C1 segment of cervical spinal cord (tissue), 14 donors: ENCODE data around the gene KNOP1.
A peak's percentile ranks its signal among the peaks of the same experiment; 100 is the strongest.

ENCODE experiments used
- DNase-seq, 14 donors: peaks; one replicate each; lab custom pipeline; 2025; lab: John Stamatoyannopoulos, UW

KNOP1 gene

GRCh38 chr16:19707569-19708295, 10.3 kb downstream of the KNOP1 start:
- DNase-seq: no peak

- no peak for DNase-seq
These were observed 11.2 kb downstream of the KNOP1 start for GRCh38 chr16:19706846-19707245.

- no peak for DNase-seq
These were observed 12.2 kb downstream of the KNOP1 start for GRCh38 chr16:19705843-19706242.

- no peak for DNase-seq
These were observed 12.9 kb downstream of the KNOP1 start for GRCh38 chr16:19705146-19705501.

- no peak for DNase-seq
These were observed 13.5 kb downstream of the KNOP1 start for GRCh38 chr16:19704321-19705145.

- no peak for DNase-seq
These were observed 14.7 kb downstream of the KNOP1 start for GRCh38 chr16:19703172-19703889.

GRCh38 chr16:19701091-19701490, 16.9 kb downstream of the KNOP1 start:
- no peak for DNase-seq

GRCh38 chr16:19700319-19700781, 17.7 kb downstream of the KNOP1 start:
- peak in 2 of 14 donors; percentile 4 to 30 for DNase-seq

- DNase-seq: no peak
These were observed 18.6 kb downstream of the KNOP1 start for GRCh38 chr16:19699472-19699871.

GRCh38 chr16:19698480-19699465, 19.3 kb downstream of the KNOP1 start:
- DNase-seq: no peak

GRCh38 chr16:19697756-19698318, 20.2 kb downstream of the KNOP1 start:
- no peak for DNase-seq

GRCh38 chr16:19696961-19697360, 21.1 kb downstream of the KNOP1 start:
- peak in 7 of 14 donors; percentile 17 to 47 (median 25) for DNase-seq

- DNase-seq: peak in 8 of 14 donors; percentile 4 to 47 (median 20)
These were observed 21.7 kb downstream of the KNOP1 start for GRCh38 chr16:19696328-19696727.

GRCh38 chr16:19694989-19695388, 23.0 kb downstream of the KNOP1 start:
- DNase-seq: no peak

GRCh38 chr16:19691161-19691711, 26.8 kb downstream of the KNOP1 start:
- DNase-seq: peak in 12 of 14 donors; percentile 8 to 77 (median 42)

- no peak for DNase-seq
These were observed 27.8 kb downstream of the KNOP1 start for GRCh38 chr16:19690196-19690595.

- DNase-seq: no peak
These were observed 28.7 kb downstream of the KNOP1 start for GRCh38 chr16:19689342-19689741.

- no peak for DNase-seq
These were observed 29.5 kb downstream of the KNOP1 start for GRCh38 chr16:19688396-19689024.

GRCh38 chr16:19687279-19687678, 30.7 kb downstream of the KNOP1 start:
- DNase-seq: no peak

- DNase-seq: no peak
These were observed 32.9 kb downstream of the KNOP1 start for GRCh38 chr16:19685176-19685575.
